IMR-90 (cell line): Measurements from ENCODE around the gene R3HDM2.

Source experiments
- BHLHE40 ChIP-seq: fragments of 150-350 bp; IDR thresholded peaks from 2 replicates; pipeline ENCODE4 v1.6.1; 2016; ENCODE audit warnings: mild to moderate bottlenecking, low read depth, low read length
- CEBPB ChIP-seq: IDR thresholded peaks from 2 replicates; pipeline ENCODE4 v1.6.1; 2012; ENCODE audit warnings: low read depth, low read length, improper control_type of control experiment
- CTCF ChIP-seq: conservative IDR thresholded peaks from 2 replicates; pipeline ENCODE4 v1.5.1; 2012; ENCODE audit warnings: mild to moderate bottlenecking, low read depth, low read length, improper control_type of control experiment
- FOS ChIP-seq: fragments of 150-350 bp; IDR thresholded peaks from 2 replicates; pipeline ENCODE4 v1.6.1; 2016; ENCODE audit warnings: low read depth, low read length
- POLR2A ChIP-seq: IDR thresholded peaks from 2 replicates; pipeline ENCODE4 v1.6.1; 2012; ENCODE audit warnings: mild to moderate bottlenecking, low read depth, low read length
- TF ChIP-seq, protein P1 (sequence below): fragments of 150-350 bp; IDR thresholded peaks from 2 replicates; pipeline ENCODE4 v1.6.1; 2017; ENCODE audit warnings: mild to moderate bottlenecking, antibody characterized with exemption, low read length, low read depth

DNA sequence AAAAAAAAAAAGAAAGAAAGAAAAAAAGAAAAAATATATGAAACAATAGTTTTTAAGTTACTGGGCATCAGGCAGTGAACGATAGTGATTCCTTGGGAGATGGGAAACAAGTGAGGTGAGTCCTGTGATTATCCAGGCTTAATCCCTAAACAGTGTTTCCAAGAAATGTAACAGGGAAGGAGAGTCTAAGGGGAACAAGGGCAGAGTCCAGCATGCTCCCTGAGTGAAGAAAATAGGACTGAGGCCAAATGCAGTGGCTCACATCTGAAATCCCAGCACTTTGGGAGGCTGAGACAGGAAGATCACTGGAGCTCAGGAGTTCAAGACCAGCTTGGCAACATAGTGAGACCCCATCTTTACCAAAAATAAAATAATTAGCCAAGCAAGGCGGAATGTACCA is 40.7 kb downstream of the R3HDM2 start:
- TF ChIP-seq, protein P1, sequence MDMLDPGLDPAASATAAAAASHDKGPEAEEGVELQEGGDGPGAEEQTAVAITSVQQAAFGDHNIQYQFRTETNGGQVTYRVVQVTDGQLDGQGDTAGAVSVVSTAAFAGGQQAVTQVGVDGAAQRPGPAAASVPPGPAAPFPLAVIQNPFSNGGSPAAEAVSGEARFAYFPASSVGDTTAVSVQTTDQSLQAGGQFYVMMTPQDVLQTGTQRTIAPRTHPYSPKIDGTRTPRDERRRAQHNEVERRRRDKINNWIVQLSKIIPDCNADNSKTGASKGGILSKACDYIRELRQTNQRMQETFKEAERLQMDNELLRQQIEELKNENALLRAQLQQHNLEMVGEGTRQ: no peak
- TF ChIP-seq FOS: no peak
- TF ChIP-seq CEBPB: no peak
- TF ChIP-seq BHLHE40: no peak
- TF ChIP-seq CTCF: no peak
- TF ChIP-seq POLR2A: no peak
